GM12891 (cell line): ENCODE data around the gene PITRM1.

ENCODE experiments used
- POLR2A ChIP-seq: IDR thresholded peaks from 2 replicates; pipeline ENCODE4 v1.6.1; 2011; ENCODE audit warnings: low read depth, low read length, control low read depth
- POLR2AphosphoS5 ChIP-seq: IDR thresholded peaks from 2 replicates; pipeline ENCODE4 v1.6.1; 2011; ENCODE audit warnings: low read depth, low read length, control low read depth
- POU2F2 ChIP-seq: IDR thresholded peaks from 2 replicates; pipeline ENCODE4 v1.6.1; 2011; ENCODE audit warnings: low read depth, mild to moderate bottlenecking, control low read depth, low read length, moderate library complexity
- TAF1 ChIP-seq: IDR thresholded peaks from 2 replicates; pipeline ENCODE4 v1.6.1; 2011; ENCODE audit warnings: low read depth, low read length, control low read depth

DNA sequence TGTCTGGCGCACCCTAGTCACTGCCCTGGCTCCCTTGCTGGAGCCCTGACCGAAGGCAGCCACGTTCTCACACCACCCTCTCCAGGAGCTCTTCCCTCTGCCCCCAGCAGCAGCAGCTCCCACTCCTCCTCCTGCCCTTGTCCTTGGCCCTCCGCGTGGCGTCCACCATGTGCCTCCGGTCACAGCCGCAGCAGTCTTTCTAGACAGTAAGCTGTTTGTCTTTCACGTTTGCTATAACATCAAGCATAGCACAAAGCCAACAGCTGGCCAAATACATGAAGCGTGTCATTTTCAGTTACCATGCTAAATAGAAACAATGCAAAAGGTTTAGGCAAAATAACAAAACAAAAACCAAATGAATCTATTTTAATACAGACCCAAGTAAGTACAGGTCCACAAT, 3.3 kb downstream of the PITRM1 start:
- TF ChIP-seq POLR2A (no peak), POLR2AphosphoS5 (no peak), TAF1 (no peak), POU2F2 (no peak)
